LNCAP (cell line): ENCODE measurements around the gene SMIM36.

Experiments used
- CTCF ChIP-seq: fragments of 450-650 bp; IDR thresholded peaks from 2 replicates; pipeline ENCODE4 v1.5.1; 2017; ENCODE audit warnings: mild to moderate bottlenecking

SMIM36 gene

GRCh38 chr17:55440391-55440790 is 70.9 kb downstream of the SMIM36 start:
- no peak for TF ChIP-seq CTCF

GRCh38 chr17:55437159-55437605 is 74.1 kb downstream of the SMIM36 start:
- TF ChIP-seq CTCF = no peak

DNA sequence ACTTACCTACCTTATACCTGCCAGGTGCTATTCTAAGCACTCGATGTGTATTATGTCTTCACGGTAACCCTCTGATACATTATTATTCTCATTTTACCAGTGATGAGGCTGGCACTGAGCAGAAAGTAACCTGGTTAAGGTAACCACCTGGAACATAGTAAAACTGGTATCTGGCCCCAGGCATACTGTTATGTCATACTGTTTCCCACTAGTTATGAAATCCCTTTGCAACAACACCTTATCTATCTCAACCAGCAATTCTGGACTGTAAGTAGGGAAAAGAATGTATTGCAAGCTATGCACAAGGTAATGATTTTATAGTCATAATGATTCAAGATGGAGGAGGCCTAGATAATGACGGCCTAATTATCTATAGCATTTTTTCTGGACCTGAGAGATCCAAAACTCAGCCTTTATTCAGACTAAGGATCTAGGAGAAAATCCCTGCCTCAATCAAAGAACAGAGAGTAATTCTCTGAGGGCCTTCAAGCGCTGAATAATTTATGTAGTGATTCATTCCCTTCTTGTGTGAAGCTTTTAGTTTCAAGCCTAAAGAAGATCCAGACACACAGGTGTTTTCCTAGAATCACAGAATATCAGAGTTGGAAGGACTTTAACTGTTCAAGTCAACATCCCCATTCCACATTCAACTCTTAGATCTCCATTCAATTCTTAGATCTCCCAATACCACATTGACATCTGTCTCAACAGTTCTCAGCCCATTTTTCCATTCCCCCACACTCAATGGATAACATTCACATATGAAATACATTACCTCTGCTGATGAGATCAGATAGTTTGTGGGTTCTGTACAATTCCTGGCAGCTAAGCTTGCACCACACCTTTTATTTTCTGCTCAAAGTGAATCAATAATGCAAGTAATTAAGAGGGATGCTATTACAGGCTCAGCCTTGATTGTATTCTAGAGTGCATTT is 74.8 kb downstream of the SMIM36 start:
- no peak for TF ChIP-seq CTCF

GRCh38 chr17:55435408-55435807 is 75.8 kb downstream of the SMIM36 start:
- TF ChIP-seq CTCF = no peak

DNA sequence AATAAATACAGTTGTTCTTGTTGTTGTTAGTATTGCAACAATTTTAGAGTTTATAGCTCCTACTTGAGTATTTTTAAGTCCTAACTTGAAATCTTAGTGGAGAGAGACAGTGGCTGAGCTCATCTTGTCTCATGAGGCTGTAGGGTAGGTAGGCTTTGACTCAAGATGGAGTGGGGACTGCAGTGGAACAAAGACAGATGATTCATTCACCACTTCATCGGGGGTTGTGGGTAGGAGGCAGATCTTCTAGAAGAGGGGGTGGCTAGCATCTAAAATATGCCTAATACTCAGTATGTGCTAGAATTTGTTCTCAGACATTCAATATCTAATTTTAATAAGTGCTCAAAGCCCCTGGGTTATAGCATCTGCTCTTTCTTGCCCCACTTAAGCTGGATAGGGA is 76.5 kb downstream of the SMIM36 start:
- no peak for TF ChIP-seq CTCF

DNA sequence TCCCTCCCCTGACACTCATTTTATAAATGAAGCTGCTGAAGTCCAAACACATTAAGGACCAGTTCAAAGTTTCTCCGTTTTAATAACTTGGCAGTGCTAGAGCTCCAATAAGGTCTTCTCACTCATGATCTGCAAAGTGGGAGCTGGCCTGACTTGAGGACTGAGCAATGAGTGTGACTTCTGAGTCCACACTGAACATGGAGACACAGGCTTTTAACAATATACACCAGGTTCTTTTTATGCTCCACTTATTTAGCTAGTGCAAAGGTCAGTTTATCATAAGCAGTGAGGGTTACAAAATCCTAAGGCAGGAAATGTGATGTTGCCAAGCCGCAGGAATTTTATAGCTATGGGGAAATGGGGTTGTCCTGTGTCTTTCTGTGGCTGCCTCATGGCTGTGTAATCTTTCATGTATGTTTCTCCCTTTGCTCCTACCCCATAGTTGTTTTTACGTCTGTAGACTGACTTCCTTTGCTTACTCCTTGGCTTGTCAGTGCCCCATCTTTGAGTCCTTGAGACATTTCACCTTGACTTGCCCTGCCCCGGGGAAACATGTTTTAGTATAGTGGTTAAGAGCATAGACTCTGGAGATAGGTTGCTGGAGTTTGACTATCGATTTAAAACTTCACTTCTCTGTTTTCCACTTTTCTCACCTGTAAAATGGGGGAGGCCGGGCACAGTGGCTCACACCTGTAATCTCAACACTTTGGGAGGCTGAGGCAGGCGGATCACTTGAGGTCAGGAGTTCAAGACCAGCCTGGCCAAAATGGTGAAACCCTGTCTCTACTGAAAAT is 77.4 kb downstream of the SMIM36 start:
- no peak for TF ChIP-seq CTCF

DNA sequence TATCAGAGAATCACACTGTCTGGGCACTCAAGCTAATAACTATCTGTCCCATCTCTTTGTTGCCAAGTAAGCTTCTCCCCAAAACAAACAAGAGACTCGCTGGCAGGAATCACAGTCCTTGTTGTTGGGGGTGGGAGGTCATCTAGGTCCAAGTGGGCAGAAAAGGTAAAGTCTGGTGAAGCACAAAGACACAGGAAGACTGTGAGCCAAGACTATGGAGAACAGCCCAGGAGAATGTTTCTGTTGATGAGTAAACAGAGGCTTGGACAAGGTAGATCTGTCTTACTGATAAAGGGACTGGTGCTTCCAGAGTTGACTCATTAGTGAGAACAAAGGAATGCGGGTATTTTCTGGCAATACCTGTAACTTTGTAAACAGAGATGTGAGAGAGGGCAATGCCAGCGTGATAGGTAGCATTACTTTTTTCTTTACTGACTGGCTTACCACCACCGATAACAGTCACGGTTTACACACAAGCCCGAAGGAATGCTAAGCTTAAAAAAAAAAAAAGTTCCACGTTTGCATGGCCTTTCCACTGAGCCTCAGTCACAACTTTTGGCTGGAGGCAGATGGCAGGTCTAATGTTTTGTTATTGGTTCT is 78.1 kb downstream of the SMIM36 start:
- TF ChIP-seq CTCF = no peak
